ENCODE measurements around the gene SPTA1. TPM values are rescaled to one million over a fixed set of nuclear protein-coding genes. Genes with fewer than 3 reads are reported as not detected.

SPTA1 gene
- total and polyA plus RNA-seq, 2 of the 8 experiments (the other 6 are each of a cell fraction or from before 2014, with no cell fraction given) = not detected

- Histone ChIP-seq H3K18ac (ENCODE audit: extremely low read depth, low read length) (no peak overlapping the region), H4K91ac (replicated peaks; ENCODE audit: insufficient read length, low read length) (no peak overlapping the region), H3K56ac (replicated peaks; ENCODE audit: insufficient read length, low read depth, low read length) (no peak overlapping the region), H2BK20ac (ENCODE audit: low read length) (no peak overlapping the region), H4K5ac (ENCODE audit: insufficient read length, low read depth, low read length) (no peak overlapping the region), H3K27ac (ENCODE audit: low read depth, low read length) (no peak overlapping the region), H3K79me1 (ENCODE audit: low read depth, low read length) (no peaks in the 10 kb centered on the region), H2BK5ac (ENCODE audit: low read depth, low read length) (no peak overlapping the region), H3K14ac (ENCODE audit: insufficient read length) (no peak overlapping the region), H3K4ac (replicated peaks; ENCODE audit: insufficient read length, low read depth, low read length) (no peak overlapping the region), H2BK120ac (replicated peaks; ENCODE audit: low read depth, low read length) (no peak overlapping the region), H2BK15ac (ENCODE audit: low read length) (no peak overlapping the region), H2BK12ac (ENCODE audit: low read depth, low read length) (no peak overlapping the region), H3K23me2 (ENCODE audit: low read depth, low read length) (no peaks in the 10 kb centered on the region; the same call in 1 of the 2 replicates), H3K4me2 (ENCODE audit: insufficient read depth in 1 of 2, low read depth in 2 of 2, low read length in 2 of 2) (no peak overlapping the region), H3K4me1 (replicated peaks in 1 of 4; ENCODE audit: control insufficient read depth in 3 of 4, insufficient read depth in 4 of 4, low read length in 3 of 4) (no peaks in the 10 kb centered on the region; a peak in 1 of 7 replicates), H4K8ac (ENCODE audit: extremely low read depth, insufficient read depth, low read length) (no peak overlapping the region), H3K79me2 (ENCODE audit: control insufficient read depth in 1 of 2, insufficient read depth in 2 of 2, low read length in 2 of 2) (no peaks in the 10 kb centered on the region), H2AK5ac (ENCODE audit: low read depth, low read length) (no peak overlapping the region), H2AFZ (ENCODE audit: low read length) (no peak overlapping the region), H3K23ac (ENCODE audit: insufficient read length) (no peak overlapping the region), H3K27me3 (replicated peaks in 1 of 4; ENCODE audit: control insufficient read depth in 3 of 4, extremely low read depth in 1 of 4, insufficient read depth in 3 of 4, low read length in 3 of 4) (no peaks in the 10 kb centered on the region), H3K9ac (replicated peaks in 1 of 4; ENCODE audit: extremely low read depth in 1 of 4, low read depth in 3 of 4, low read length in 3 of 4) (no peak overlapping the region), H3K4me3 (ENCODE audit: extremely low read depth in 1 of 4, insufficient read depth in 2 of 4, low read depth in 3 of 4, low read length in 4 of 4) (no peak overlapping the region), H3K9me3 (ENCODE audit: insufficient read depth in 2 of 2, low read depth in 1 of 2, low read length in 1 of 2) (no peaks in the 10 kb centered on the region), H3K36me3 (ENCODE audit: control insufficient read depth in 2 of 4, insufficient read depth in 4 of 4, low read length in 3 of 4) (no peaks in the 10 kb centered on the region), H4K20me1 (replicated peaks in 1 of 2; ENCODE audit: control insufficient read depth in 1 of 2, insufficient read depth in 2 of 2, low read length in 2 of 2) (no peaks in the 10 kb centered on the region)
- FAIRE-seq (peak; percentile 45), DNase-seq (ENCODE audit: low read depth in 1 of 2, low spot score in 2 of 2) (no peak)
- ChIA-PET POLR2A (ENCODE audit: partially characterized antibody) (no interaction called here), CTCF (ENCODE audit: partially characterized antibody) (interaction anchor here (1.3 kb wide), 1 partner anchor 40 kb away, joined by 3 read pairs; no protein-coding TSS in a partner anchor)
- 85% methylated on average over 3 of the region's 3 CpGs; no CpG with 5 or more reads in 1 of the 2 experiments for WGBS, 2 experiments (ENCODE audit: extremely low coverage in 1 of 2, insufficient coverage in 1 of 2, insufficient read length in 1 of 2, insufficient replicate concordance in 2 of 2, low coverage in 1 of 2, low lambda C conversion rate in 2 of 2, missing lambda C conversion rate in 1 of 2)
- TF ChIP-seq EGR1 (IDR thresholded peaks at IDR 0.05; ENCODE audit: borderline replicate concordance, low read depth, low read length) = no peak
- no peak for TF ChIP-seq ZNF274 (IDR thresholded peaks at IDR 0.05; ENCODE audit: borderline replicate concordance, extremely low read depth, low read length)
- TF ChIP-seq ATF2 (IDR thresholded peaks at IDR 0.05; ENCODE audit: low read length) = no peak
- TF ChIP-seq POLR2AphosphoS5 (IDR thresholded peaks at IDR 0.05; ENCODE audit: low read depth, low read length) = no peak
- no peak for TF ChIP-seq ASH2L (IDR thresholded peaks at IDR 0.05; ENCODE audit: low read length)
- no peak for TF ChIP-seq BRCA1 (IDR thresholded peaks at IDR 0.05; ENCODE audit: low read depth, low read length)
- no peak for TF ChIP-seq SUZ12 (IDR thresholded peaks at IDR 0.05; ENCODE audit: low read length)
These were observed 74.6 kb downstream of the SPTA1 start for GRCh38 chr1:158611916-158612315.
